SH-SY5Y (cell line): ENCODE measurements around the gene EEFSEC.

Experiments used
- GATA2 ChIP-seq: IDR thresholded peaks from 2 replicates; pipeline ENCODE4 v1.6.1; 2011; ENCODE audit warnings: mild to moderate bottlenecking, low read depth, low read length
- GATA3 ChIP-seq: IDR thresholded peaks from 2 replicates; pipeline ENCODE4 v1.6.1; 2011; ENCODE audit warnings: low read depth, mild to moderate bottlenecking, low read length, moderate library complexity

The EEFSEC gene

GRCh38 chr3:128374746-128375445 is 221.6 kb downstream of the EEFSEC start:
- TF ChIP-seq GATA2 = no peak

- no peak for TF ChIP-seq GATA3
- TF ChIP-seq GATA2 = no peak
Observed at GRCh38 chr3:128376516-128376915, 223.2 kb downstream of the EEFSEC start.

GRCh38 chr3:128378631-128379347 is 225.5 kb downstream of the EEFSEC start:
- TF ChIP-seq GATA2 = no peak
- TF ChIP-seq GATA3 = no peak

GRCh38 chr3:128379367-128380160 is 226.3 kb downstream of the EEFSEC start:
- TF ChIP-seq GATA3 (no peak), GATA2 (no peak)

- TF ChIP-seq GATA3 (no peak), GATA2 (no peak)
Observed at GRCh38 chr3:128380295-128380694, 227.0 kb downstream of the EEFSEC start.

GRCh38 chr3:128380719-128381118 is 227.4 kb downstream of the EEFSEC start:
- no peak for TF ChIP-seq GATA3
- TF ChIP-seq GATA2 = no peak

- TF ChIP-seq GATA2 (no peak), GATA3 (no peak)
Observed at GRCh38 chr3:128381609-128382008, 228.3 kb downstream of the EEFSEC start.

GRCh38 chr3:128382221-128382807 is 229.0 kb downstream of the EEFSEC start:
- no peak for TF ChIP-seq GATA3

GRCh38 chr3:128383316-128384235 is 230.3 kb downstream of the EEFSEC start:
- no peak for TF ChIP-seq GATA2
- TF ChIP-seq GATA3 = no peak

- TF ChIP-seq GATA3 = no peak
- TF ChIP-seq GATA2 = no peak
Observed at GRCh38 chr3:128385080-128385832, 232.0 kb downstream of the EEFSEC start.

GRCh38 chr3:128388932-128389331 is 235.7 kb downstream of the EEFSEC start:
- TF ChIP-seq GATA2 = no peak
- no peak for TF ChIP-seq GATA3

- TF ChIP-seq GATA2 = no peak
- no peak for TF ChIP-seq GATA3
Observed at GRCh38 chr3:128390867-128391266, 237.6 kb downstream of the EEFSEC start.

- no peak for TF ChIP-seq GATA3
- no peak for TF ChIP-seq GATA2
Observed at GRCh38 chr3:128392021-128392420, 238.7 kb downstream of the EEFSEC start.
